LNCAP (cell line): Measurements from ENCODE around the gene OR2A2.

ENCODE experiments used
- CTCF ChIP-seq: fragments of 450-650 bp; IDR thresholded peaks from 2 replicates; pipeline ENCODE4 v1.5.1; 2017; ENCODE audit warnings: mild to moderate bottlenecking

Gene OR2A2

DNA sequence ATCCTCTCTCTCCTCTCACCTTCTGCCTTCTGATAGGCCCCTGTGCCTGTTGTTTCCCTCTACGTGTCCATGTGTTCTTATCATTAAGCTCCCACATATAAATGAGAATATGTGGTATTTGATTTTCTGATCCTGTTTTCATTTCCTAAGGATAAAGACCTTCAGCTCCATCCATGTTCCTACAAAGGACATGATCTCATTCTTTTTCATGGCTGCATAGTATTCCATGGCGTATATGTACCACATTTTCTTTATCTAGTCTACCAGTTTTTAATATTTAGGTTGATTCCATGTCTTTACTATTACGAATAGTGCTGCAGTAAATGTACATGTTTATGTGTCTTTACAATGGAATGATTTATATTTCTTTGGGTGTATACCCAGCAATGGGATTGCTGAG, 18.7 kb upstream of the OR2A2 start:
- no peak for TF ChIP-seq CTCF

- TF ChIP-seq CTCF: no peak
Measured at GRCh38 chr7:144098776-144099175, 10.6 kb upstream of the OR2A2 start.

- no peak for TF ChIP-seq CTCF
Measured at GRCh38 chr7:144100607-144101006, 8.8 kb upstream of the OR2A2 start.

GRCh38 chr7:144102041-144102440, 7.3 kb upstream of the OR2A2 start:
- TF ChIP-seq CTCF: no peak

- TF ChIP-seq CTCF: no peak
Measured at GRCh38 chr7:144105211-144105610, 4.2 kb upstream of the OR2A2 start.

DNA sequence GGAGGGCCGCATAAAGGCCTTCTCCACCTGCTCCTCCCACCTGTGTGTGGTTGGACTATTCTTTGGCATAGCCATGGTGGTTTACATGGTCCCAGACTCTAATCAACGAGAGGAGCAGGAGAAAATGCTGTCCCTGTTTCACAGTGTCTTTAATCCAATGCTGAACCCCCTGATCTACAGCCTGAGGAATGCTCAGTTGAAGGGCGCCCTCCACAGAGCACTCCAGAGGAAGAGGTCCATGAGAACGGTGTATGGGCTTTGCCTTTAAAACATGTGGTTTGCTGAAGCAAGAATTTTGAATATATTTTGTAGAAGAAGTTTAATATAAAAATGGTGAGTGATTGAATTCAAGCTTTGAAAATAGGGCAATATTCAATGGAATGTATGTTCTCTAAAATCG, 889 bp downstream of the OR2A2 start:
- TF ChIP-seq CTCF: no peak

DNA sequence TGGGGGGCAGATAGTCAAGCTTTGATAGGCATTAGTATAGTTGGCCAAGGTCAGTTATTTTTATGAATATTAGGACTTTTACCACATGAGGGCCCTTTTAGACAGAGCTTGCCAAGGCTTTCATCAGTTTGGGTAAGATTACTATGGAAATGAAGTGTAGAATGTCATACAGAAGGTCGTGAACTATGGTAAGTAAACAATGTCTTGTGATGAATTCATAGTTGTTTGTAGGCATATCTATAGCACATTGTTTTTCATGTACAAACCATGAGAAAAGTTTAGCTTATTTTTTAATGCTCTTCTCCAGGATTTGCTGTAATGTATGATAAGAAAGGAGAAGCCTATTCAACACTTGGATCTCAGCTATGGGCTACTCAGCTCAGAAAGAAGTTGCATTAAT, 4.3 kb downstream of the OR2A2 start:
- no peak for TF ChIP-seq CTCF

- TF ChIP-seq CTCF: no peak
Measured at GRCh38 chr7:144118341-144118740, 9.0 kb downstream of the OR2A2 start.
